GM13977 (cell line): ENCODE measurements around the gene YPEL1.

ENCODE experiments used
- DNase-seq: peaks from one replicate; pipeline ENCODE4 v3.0.0; 2012; ENCODE audit warnings: low spot score
- in situ Hi-C: fragments of 300-500 bp; cut with MboI; formaldehyde crosslinking; loops from one replicate; pipeline ENCODE4 v1.12.0; 2022; ENCODE audit warnings: low sequenced_read_pairs, low pct_unique_long_range_greater_than_20kb, mixed read lengths, inconsistent platforms; ENCODE audit not compliant: unreplicated experiment
- TF ChIP-seq, protein P1 (sequence below): IDR thresholded peaks from 2 replicates; pipeline ENCODE4 v1.5.1; 2012; ENCODE audit warnings: mild to moderate bottlenecking, control low read depth; ENCODE audit not compliant: insufficient read depth; ENCODE audit errors: extremely low read depth, missing control alignments

The YPEL1 gene

GRCh38 chr22:21761086-21761485 is 25.5 kb upstream of the YPEL1 start:
- no peak for DNase-seq
- in situ Hi-C loops: no loop called here
- TF ChIP-seq, protein P1, sequence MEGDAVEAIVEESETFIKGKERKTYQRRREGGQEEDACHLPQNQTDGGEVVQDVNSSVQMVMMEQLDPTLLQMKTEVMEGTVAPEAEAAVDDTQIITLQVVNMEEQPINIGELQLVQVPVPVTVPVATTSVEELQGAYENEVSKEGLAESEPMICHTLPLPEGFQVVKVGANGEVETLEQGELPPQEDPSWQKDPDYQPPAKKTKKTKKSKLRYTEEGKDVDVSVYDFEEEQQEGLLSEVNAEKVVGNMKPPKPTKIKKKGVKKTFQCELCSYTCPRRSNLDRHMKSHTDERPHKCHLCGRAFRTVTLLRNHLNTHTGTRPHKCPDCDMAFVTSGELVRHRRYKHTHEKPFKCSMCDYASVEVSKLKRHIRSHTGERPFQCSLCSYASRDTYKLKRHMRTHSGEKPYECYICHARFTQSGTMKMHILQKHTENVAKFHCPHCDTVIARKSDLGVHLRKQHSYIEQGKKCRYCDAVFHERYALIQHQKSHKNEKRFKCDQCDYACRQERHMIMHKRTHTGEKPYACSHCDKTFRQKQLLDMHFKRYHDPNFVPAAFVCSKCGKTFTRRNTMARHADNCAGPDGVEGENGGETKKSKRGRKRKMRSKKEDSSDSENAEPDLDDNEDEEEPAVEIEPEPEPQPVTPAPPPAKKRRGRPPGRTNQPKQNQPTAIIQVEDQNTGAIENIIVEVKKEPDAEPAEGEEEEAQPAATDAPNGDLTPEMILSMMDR: no peak

DNA sequence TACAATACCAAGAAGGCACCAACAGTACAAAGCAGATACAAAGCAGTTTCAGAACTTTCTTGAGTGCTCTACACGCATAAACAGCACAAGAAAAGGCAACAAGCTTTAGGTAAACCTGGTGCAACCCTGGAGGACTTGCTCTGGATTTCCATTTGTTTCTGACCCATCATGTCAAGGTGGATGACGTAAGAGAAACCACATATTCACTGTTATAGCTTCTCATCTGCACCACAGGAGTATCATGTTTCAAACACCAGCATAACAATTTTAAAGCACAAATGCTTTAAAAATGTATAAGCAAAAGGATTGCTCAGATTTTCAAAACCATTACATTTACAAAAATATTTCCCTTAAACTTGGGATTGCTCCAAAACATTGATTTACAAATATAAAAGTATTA is 25.0 kb upstream of the YPEL1 start:
- no peak for DNase-seq
- in situ Hi-C loops: no loop called here
- TF ChIP-seq, protein P1: no peak

GRCh38 chr22:21759646-21760376 is 24.2 kb upstream of the YPEL1 start:
- in situ Hi-C loops: no loop called here
- TF ChIP-seq, protein P1: no peak

GRCh38 chr22:21759093-21759492 is 23.5 kb upstream of the YPEL1 start:
- in situ Hi-C loops: no loop called here
- TF ChIP-seq, protein P1: no peak

More at GRCh38 chr22:21759646-21760376, 24.2 kb upstream of the YPEL1 start:
- no peak for DNase-seq

GRCh38 chr22:21758091-21758864 is 22.7 kb upstream of the YPEL1 start:
- in situ Hi-C loops: no loop called here
- TF ChIP-seq, protein P1: no peak
- no peak for DNase-seq

More at GRCh38 chr22:21759093-21759492, 23.5 kb upstream of the YPEL1 start:
- no peak for DNase-seq

DNA sequence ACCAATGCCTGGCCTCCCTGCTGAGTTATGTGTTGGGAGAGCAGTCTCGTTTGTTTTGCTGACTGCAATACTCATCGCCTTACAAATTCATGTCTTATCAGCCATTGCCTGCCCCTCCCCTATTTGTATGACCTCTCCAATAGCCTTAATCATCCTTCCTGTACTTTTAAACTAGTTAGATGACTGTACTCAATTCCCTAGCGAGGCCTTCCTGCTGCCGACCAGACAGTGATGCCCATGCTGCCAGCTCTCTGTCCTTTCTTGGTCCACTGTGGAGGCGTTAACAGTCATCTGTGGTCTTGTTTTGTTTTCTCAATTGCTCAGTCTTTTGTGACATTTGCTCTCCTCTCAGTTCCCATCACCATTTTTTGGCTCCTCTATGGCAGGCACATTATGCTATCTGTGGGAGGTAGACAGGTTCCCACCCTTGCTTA is 20.3 kb upstream of the YPEL1 start:
- in situ Hi-C loops: no loop called here
- TF ChIP-seq, protein P1: no peak
- peak; percentile 46 for DNase-seq
